Right lobe of liver (tissue), 6 donors: ENCODE results near the gene VAV2. TPM values are rescaled to one million over a fixed set of nuclear protein-coding genes. Genes with fewer than 3 reads are reported as not detected.

Experiments
- ATAC-seq, 4 donors: fragments of 200-7000 bp; cut with Tn5 transposase; one replicate each; pipeline ENCODE4 v1.9.1; 2020; ENCODE audit warnings: mild to moderate bottlenecking in 4 of 4, moderate library complexity in 4 of 4
- DNase-seq, 3 donors: peaks; one replicate each; pipeline ENCODE4 v3.0.0-alpha.2; 2020
- H3K27ac ChIP-seq, 3 donors: fragments of 200-600 bp; one replicate each; pipeline ENCODE4 v1.8.0; 2022
- H3K27me3 ChIP-seq, 2 donors: fragments of 200-600 bp; one replicate each; pipeline ENCODE4 v1.8.0; 2022
- H3K36me3 ChIP-seq, 4 donors: fragments of 200-600 bp; sonication (generic) in 1 of 4; one replicate each; pipeline versions ENCODE4 v1.5.1 to v1.8.0; 2017 to 2022; ENCODE audit warnings: control low read depth in 1 of 4
- H3K4me1 ChIP-seq, 4 donors: fragments of 200-600 bp; sonication (generic) in 1 of 4; one replicate each; pipeline versions ENCODE4 v1.5.1 to v1.8.0; 2017 to 2022; ENCODE audit warnings: control low read depth in 1 of 4
- H3K4me3 ChIP-seq, 3 donors: fragments of 200-600 bp; one replicate each; pipeline ENCODE4 v1.8.0; 2022
- H3K9me3 ChIP-seq, 4 donors: fragments of 200-600 bp; sonication (generic) in 1 of 4; one replicate each; pipeline versions ENCODE4 v1.5.1 to v1.8.0; 2017 to 2022; ENCODE audit warnings: control low read depth in 1 of 4
- CTCF ChIP-seq, 4 donors: fragments of 200-600 bp in 3 of 4; fragments of 450-650 bp in 1 of 4; IDR thresholded peaks; one replicate each; pipeline versions ENCODE4 v1.5.1 to v1.8.0; 2016 to 2022; ENCODE audit warnings: antibody characterized with exemption in 4 of 4, mild to moderate bottlenecking in 2 of 4
- POLR2A ChIP-seq: fragments of 450-650 bp; IDR thresholded peaks from one replicate; pipeline ENCODE4 v1.6.1; 2017; ENCODE audit warnings: antibody characterized with exemption, mild to moderate bottlenecking
- WGBS: methylation state at CpG from one replicate; pipeline ENCODE4 v1.1.6; 2018; ENCODE audit warnings: low coverage, low lambda C conversion rate; ENCODE audit not compliant: insufficient coverage; ENCODE audit errors: missing lambda C conversion rate; 5-methylcytosine and 5-hydroxymethylcytosine counted together
- intact Hi-C, 2 donors: fragments of 100-400 bp; cut with DNase I; formaldehyde crosslinking; loops; one replicate each; pipeline versions ENCODE4 v1.11.2 to v1.14.1; 2022
- total RNA-seq, 6 experiments: library from RNA; depleted of rRNA in 2 of 6; stranded (reverse); fragments of >200 nt in 2 of 6; fragmentation: NEBNext Ultra II Directional in 3 of 6; extraction: Animal tissue kit (Norgen Biotek cat#: 25700) in 3 of 6; gene quantifications; one replicate each; pipeline versions ENCODE4 v1.1.0 to v1.2.4, GENCODE V29; 2016 to 2023
- donor health status: DM: no; HTN: yes; CAD: no.
- donor health status: DM: no; HTN: no; CAD: no.
- donor health status: DM: no; HTN: no; CAD: no.
- donor health status: DM: no; HTN: yes; CAD: no.
- donor health status: DM: no; HTN: yes; CAD: no.

Gene VAV2
- total RNA-seq, 6 experiments from 2014 or later, result 30.1 to 44.3 (median 34.9) TPM

GRCh38 chr9:133801739-133802138, 190.4 kb downstream of the VAV2 start:
- WGBS, result 90% methylated on average over 6 of the region's 10 CpGs
- no peak overlapping the region for H3K4me3 ChIP-seq
- ATAC-seq (no peak), DNase-seq (no peak)
- H3K36me3 ChIP-seq, result peaks cover 0 to 16% (median 7%) of the 10 kb centered on the region in 4 donors
- no peak for TF ChIP-seq CTCF (IDR thresholded peaks at IDR 0.05)
- no peak for TF ChIP-seq POLR2A
- no peaks in the 10 kb centered on the region for H3K9me3 ChIP-seq
- intact Hi-C loops, result no loop called here
- no peak overlapping the region for H3K27ac ChIP-seq
- no peaks in the 10 kb centered on the region for H3K27me3 ChIP-seq
- no peaks in the 10 kb centered on the region for H3K4me1 ChIP-seq

- H3K4me3 ChIP-seq, result no peak overlapping the region
- DNase-seq, result no peak
- peaks cover 0 to 11% (median 2%) of the 10 kb centered on the region in 4 donors for H3K36me3 ChIP-seq
- no peaks in the 10 kb centered on the region for H3K4me1 ChIP-seq
- no peaks in the 10 kb centered on the region for H3K27me3 ChIP-seq
- H3K27ac ChIP-seq, result no peak overlapping the region
- no peak for ATAC-seq
- 90% methylated on average over 3 of the region's 13 CpGs for WGBS
- TF ChIP-seq CTCF (IDR thresholded peaks at IDR 0.05), result no peak
- no peak for TF ChIP-seq POLR2A
- H3K9me3 ChIP-seq, result no peaks in the 10 kb centered on the region
- intact Hi-C loops, result no loop called here
Measured at GRCh38 chr9:133800266-133800665, 191.9 kb downstream of the VAV2 start.

GRCh38 chr9:133799716-133800115, 192.4 kb downstream of the VAV2 start:
- intact Hi-C loops, result loop anchor here in 1 of 2 donors (10.0 kb wide), 1 partner anchor 305 kb away; no protein-coding TSS in a partner anchor
- WGBS, result 67% methylated on average over 1 of the region's 17 CpGs
- Histone ChIP-seq H3K36me3 (peaks cover 0 to 15% (median 2%) of the 10 kb centered on the region in 4 donors), H3K4me3 (no peak overlapping the region), H3K27ac (no peak overlapping the region), H3K27me3 (no peaks in the 10 kb centered on the region), H3K9me3 (no peaks in the 10 kb centered on the region), H3K4me1 (no peaks in the 10 kb centered on the region)
- TF ChIP-seq POLR2A, result no peak
- TF ChIP-seq CTCF (IDR thresholded peaks at IDR 0.05), result no peak
- no peak for ATAC-seq
- no peak for DNase-seq

GRCh38 chr9:133799106-133799505, 193.0 kb downstream of the VAV2 start:
- Histone ChIP-seq H3K4me3 (no peak overlapping the region), H3K4me1 (no peaks in the 10 kb centered on the region), H3K9me3 (no peaks in the 10 kb centered on the region), H3K27me3 (no peaks in the 10 kb centered on the region), H3K27ac (no peak overlapping the region), H3K36me3 (peaks cover 0 to 17% (median 2%) of the 10 kb centered on the region in 4 donors)
- no peak for TF ChIP-seq CTCF (IDR thresholded peaks at IDR 0.05)
- ATAC-seq, result no peak
- no CpG with 5 or more reads among the region's 11 CpGs for WGBS
- intact Hi-C loops, result loop anchor here in 1 of 2 donors (10.0 kb wide), 1 partner anchor 306 kb away; no protein-coding TSS in a partner anchor
- no peak for DNase-seq

GRCh38 chr9:133798160-133798559, 194.0 kb downstream of the VAV2 start:
- H3K27me3 ChIP-seq, result no peaks in the 10 kb centered on the region
- H3K9me3 ChIP-seq, result no peaks in the 10 kb centered on the region
- H3K27ac ChIP-seq, result no peak overlapping the region
- intact Hi-C loops, result loop anchor here in 1 of 2 donors (10.0 kb wide), 1 partner anchor 307 kb away; no protein-coding TSS in a partner anchor
- peaks cover 0 to 21% (median 2%) of the 10 kb centered on the region in 4 donors for H3K36me3 ChIP-seq
- TF ChIP-seq POLR2A (no peak), CTCF (IDR thresholded peaks at IDR 0.05) (no peak)
- ATAC-seq, result no peak
- WGBS, result 87% methylated on average over 4 of the region's 9 CpGs
- peaks cover 0 to 2% (median under 1%) of the 10 kb centered on the region in 4 donors for H3K4me1 ChIP-seq
- no peak for DNase-seq
- H3K4me3 ChIP-seq, result no peak overlapping the region
